HCT116 (cell line): ENCODE measurements around the gene CDH13. TPM values are rescaled to one million over a fixed set of nuclear protein-coding genes. Genes with fewer than 3 reads are reported as not detected.

Experiments
- ATAC-seq: fragments of 200-7000 bp; cut with Tn5 transposase; 2 replicates; pipeline ENCODE4 v1.9.1; 2020; ENCODE audit warnings: mild to moderate bottlenecking, moderate library complexity
- BruUV-seq: library from RNA; stranded (reverse); fragments of 400-500 nt; replicated peaks from 2 replicates; lab custom pipeline; 2021; lab: Mats Ljungman, UMichigan
- CTCF ChIA-PET: fragments of 300-600 bp; sonication (Branson Sonifier 250); formaldehyde crosslinking; loops from one replicate; lab custom pipeline; 2021; ENCODE audit warnings: antibody characterized with exemption; lab: Charles Lee
- POLR2A ChIA-PET: fragments of 300-600, 350-600 bp; sonication (Branson Sonifier 250); formaldehyde crosslinking; loops from one replicate; lab custom pipeline; 2021; ENCODE audit warnings: antibody characterized with exemption; lab: Charles Lee
- RAD21 ChIA-PET, 2 experiments: fragments of 300-600 bp; sonication (Branson Sonifier 250); formaldehyde crosslinking; loops; one replicate each; lab custom pipeline; 2023; ENCODE audit warnings: low total read pairs in 2 of 2; ENCODE audit not compliant: uncharacterized antibody in 2 of 2, unreplicated experiment in 2 of 2, low non-redundant PET in 1 of 2; lab: Charles Lee
- DNase-seq: peaks from one replicate; pipeline ENCODE4 v3.0.0-alpha.2; 2010; ENCODE audit warnings: low read depth, low spot score
- H2AFZ ChIP-seq: fragments of 200-600 bp; shearing (Covaris generic), sonication (generic); 2 replicates; pipeline ENCODE4 v1.6.1; 2017; ENCODE audit warnings: low read depth, mixed run types, mixed read lengths, antibody characterized with exemption, low read length; ENCODE audit not compliant: poor library complexity, severe bottlenecking
- H3K27ac ChIP-seq: 2 replicates; pipeline ENCODE4 v1.5.1; 2012; ENCODE audit warnings: low read depth, low read length
- H3K27me3 ChIP-seq: fragments of 200-600 bp; sonication (generic); 2 replicates; pipeline ENCODE4 v1.6.1; 2016; ENCODE audit warnings: mixed run types, low read length, mixed read lengths; ENCODE audit not compliant: insufficient read depth
- H3K36me3 ChIP-seq, 2 experiments: fragments of 200-500 bp in 1 of 2; fragments of 200-600 bp in 1 of 2; sonication (Bioruptor generic) in 1 of 2; sonication (generic) in 1 of 2; 2 replicates each; pipeline versions ENCODE4 v1.5.1 to v1.6.1; 2014 to 2016; ENCODE audit warnings: low read length in 2 of 2, inconsistent platforms in 1 of 2, mixed read lengths in 1 of 2, mixed run types in 1 of 2; ENCODE audit not compliant: insufficient read depth in 2 of 2, control insufficient read depth in 1 of 2
- H3K4me1 ChIP-seq, 2 experiments: fragments of 200-600 bp in 1 of 2; sonication (generic) in 1 of 2; 2 replicates each; pipeline versions ENCODE4 v1.5.1 to v1.6.1; 2012 to 2017; ENCODE audit warnings: low read length in 2 of 2, inconsistent platforms in 1 of 2, mild to moderate bottlenecking in 1 of 2, mixed read lengths in 1 of 2, mixed run types in 1 of 2, moderate library complexity in 1 of 2; ENCODE audit not compliant: insufficient read depth in 2 of 2, control insufficient read depth in 1 of 2
- H3K4me2 ChIP-seq: fragments of 200-600 bp; sonication (generic); 2 replicates; pipeline ENCODE4 v1.6.1; 2017; ENCODE audit warnings: mixed run types, low read length, mixed read lengths
- H3K4me3 ChIP-seq, 2 experiments: fragments of 200-600 bp in 1 of 2; sonication (generic) in 1 of 2; replicated peaks in 1 of 2; 2 replicates each; pipeline ENCODE4 v1.5.1; 2011 to 2016; ENCODE audit warnings: low read length in 2 of 2, control low read depth in 1 of 2, low read depth in 1 of 2, mild to moderate bottlenecking in 1 of 2, mixed read lengths in 1 of 2, mixed run types in 1 of 2
- H3K79me2 ChIP-seq: fragments of 200-600 bp; sonication (generic); 2 replicates; pipeline ENCODE4 v1.6.1; 2017; ENCODE audit warnings: mild to moderate bottlenecking, mixed run types, low read length, moderate library complexity, mixed read lengths; ENCODE audit not compliant: insufficient read depth
- H3K9ac ChIP-seq: fragments of 200-600 bp; sonication (generic); 2 replicates; pipeline ENCODE4 v1.6.1; 2016; ENCODE audit warnings: low read length, mixed read lengths
- H3K9me2 ChIP-seq: fragments of 200-600 bp; sonication (generic), shearing (Covaris generic); 2 replicates; pipeline ENCODE4 v1.6.1; 2017; ENCODE audit warnings: mixed run types, mild to moderate bottlenecking, moderate library complexity; ENCODE audit not compliant: insufficient read depth
- H3K9me3 ChIP-seq, 2 experiments: fragments of 200-500 bp in 1 of 2; fragments of 200-600 bp in 1 of 2; sonication (Bioruptor generic) in 1 of 2; sonication (generic) in 1 of 2; 2 replicates each; pipeline ENCODE4 v1.6.1; 2014 to 2017; ENCODE audit warnings: low read length in 2 of 2, mixed read lengths in 2 of 2, inconsistent platforms in 1 of 2, low read depth in 1 of 2, mild to moderate bottlenecking in 1 of 2, mixed run types in 1 of 2, moderate library complexity in 1 of 2; ENCODE audit not compliant: control insufficient read depth in 1 of 2, insufficient read depth in 1 of 2
- H4K20me1 ChIP-seq: fragments of 200-600 bp; sonication (generic), shearing (Covaris generic); 2 replicates; pipeline ENCODE4 v1.6.1; 2017; ENCODE audit warnings: mixed run types, mild to moderate bottlenecking, moderate library complexity; ENCODE audit not compliant: insufficient read depth
- EZH2 ChIP-seq: fragments of 200-600 bp; sonication (generic); IDR thresholded peaks from 2 replicates; pipeline ENCODE4 v1.6.1; 2017; ENCODE audit warnings: antibody characterized with exemption, mixed run types
- FOSL1 ChIP-seq: IDR thresholded peaks from 2 replicates; pipeline ENCODE4 v1.6.1; 2012; ENCODE audit warnings: low read depth
- MAX ChIP-seq: IDR thresholded peaks from 2 replicates; pipeline ENCODE4 v1.6.1; 2012
- RAD21 ChIP-seq: IDR thresholded peaks from 2 replicates; pipeline ENCODE4 v1.6.1; 2012; ENCODE audit warnings: low read depth, mild to moderate bottlenecking
- SIN3A ChIP-seq: IDR thresholded peaks from 2 replicates; pipeline ENCODE4 v1.6.1; 2012; ENCODE audit warnings: low read depth
- intact Hi-C: fragments of 100-400 bp; cut with micrococcal nuclease; formaldehyde crosslinking; loops from 2 replicates; pipeline ENCODE4 v1.10.0; 2022
- total RNA-seq: library from RNA; stranded (reverse); gene quantifications from one replicate; pipeline ENCODE4 v1.2.1, GENCODE V29; 2021; ENCODE audit not compliant: unreplicated experiment
- TF ChIP-seq, protein P1 (sequence below): IDR thresholded peaks from 2 replicates; pipeline ENCODE4 v1.6.1; 2012; ENCODE audit warnings: low read depth
- TF ChIP-seq, protein P2 (sequence below), 3 experiments: fragments of 200-600 bp in 1 of 3; sonication (generic) in 1 of 3; IDR thresholded peaks in 2 of 3; conservative IDR thresholded peaks in 1 of 3; 2 replicates each; pipeline ENCODE4 v1.5.1; 2012 to 2017; ENCODE audit warnings: low read depth in 2 of 3, low read length in 2 of 3, antibody characterized with exemption in 1 of 3, borderline replicate concordance in 1 of 3, control low read depth in 1 of 3, mild to moderate bottlenecking in 1 of 3, mixed read lengths in 1 of 3, mixed run types in 1 of 3, moderate library complexity in 1 of 3; ENCODE audit not compliant: insufficient read depth in 1 of 3

CDH13 gene
- total RNA-seq, 1 experiment from 2014 or later = not detected

DNA sequence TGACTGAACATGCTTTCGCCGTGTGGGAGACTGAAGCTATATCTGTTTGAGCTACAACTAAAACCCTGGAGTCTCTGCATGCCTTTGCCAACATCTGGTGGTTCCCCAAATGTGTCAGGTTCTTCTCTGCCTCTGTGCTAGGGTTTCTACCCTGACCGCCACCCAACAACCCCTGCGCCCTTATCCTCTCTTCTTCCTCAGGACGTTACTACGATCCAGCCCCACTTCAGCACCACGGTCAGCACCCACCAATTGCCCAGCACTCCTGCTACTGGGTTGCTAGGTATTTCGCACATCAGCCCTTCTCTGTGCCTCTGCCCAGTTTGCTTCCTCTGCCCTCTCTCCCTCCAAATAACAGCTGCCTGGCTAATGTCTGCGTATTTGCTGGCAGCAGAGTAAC is 1074.7 kb downstream of the CDH13 start:
- POLR2A ChIA-PET = no interaction called here
- intact Hi-C loops = no loop called here
- TF ChIP-seq FOSL1 (no peak), EZH2 (no peak), SIN3A (no peak), RAD21 (no peak), MAX (no peak)
- TF ChIP-seq, protein P1, sequence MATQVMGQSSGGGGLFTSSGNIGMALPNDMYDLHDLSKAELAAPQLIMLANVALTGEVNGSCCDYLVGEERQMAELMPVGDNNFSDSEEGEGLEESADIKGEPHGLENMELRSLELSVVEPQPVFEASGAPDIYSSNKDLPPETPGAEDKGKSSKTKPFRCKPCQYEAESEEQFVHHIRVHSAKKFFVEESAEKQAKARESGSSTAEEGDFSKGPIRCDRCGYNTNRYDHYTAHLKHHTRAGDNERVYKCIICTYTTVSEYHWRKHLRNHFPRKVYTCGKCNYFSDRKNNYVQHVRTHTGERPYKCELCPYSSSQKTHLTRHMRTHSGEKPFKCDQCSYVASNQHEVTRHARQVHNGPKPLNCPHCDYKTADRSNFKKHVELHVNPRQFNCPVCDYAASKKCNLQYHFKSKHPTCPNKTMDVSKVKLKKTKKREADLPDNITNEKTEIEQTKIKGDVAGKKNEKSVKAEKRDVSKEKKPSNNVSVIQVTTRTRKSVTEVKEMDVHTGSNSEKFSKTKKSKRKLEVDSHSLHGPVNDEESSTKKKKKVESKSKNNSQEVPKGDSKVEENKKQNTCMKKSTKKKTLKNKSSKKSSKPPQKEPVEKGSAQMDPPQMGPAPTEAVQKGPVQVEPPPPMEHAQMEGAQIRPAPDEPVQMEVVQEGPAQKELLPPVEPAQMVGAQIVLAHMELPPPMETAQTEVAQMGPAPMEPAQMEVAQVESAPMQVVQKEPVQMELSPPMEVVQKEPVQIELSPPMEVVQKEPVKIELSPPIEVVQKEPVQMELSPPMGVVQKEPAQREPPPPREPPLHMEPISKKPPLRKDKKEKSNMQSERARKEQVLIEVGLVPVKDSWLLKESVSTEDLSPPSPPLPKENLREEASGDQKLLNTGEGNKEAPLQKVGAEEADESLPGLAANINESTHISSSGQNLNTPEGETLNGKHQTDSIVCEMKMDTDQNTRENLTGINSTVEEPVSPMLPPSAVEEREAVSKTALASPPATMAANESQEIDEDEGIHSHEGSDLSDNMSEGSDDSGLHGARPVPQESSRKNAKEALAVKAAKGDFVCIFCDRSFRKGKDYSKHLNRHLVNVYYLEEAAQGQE = peak; percentile 92
- TF ChIP-seq, protein P2, sequence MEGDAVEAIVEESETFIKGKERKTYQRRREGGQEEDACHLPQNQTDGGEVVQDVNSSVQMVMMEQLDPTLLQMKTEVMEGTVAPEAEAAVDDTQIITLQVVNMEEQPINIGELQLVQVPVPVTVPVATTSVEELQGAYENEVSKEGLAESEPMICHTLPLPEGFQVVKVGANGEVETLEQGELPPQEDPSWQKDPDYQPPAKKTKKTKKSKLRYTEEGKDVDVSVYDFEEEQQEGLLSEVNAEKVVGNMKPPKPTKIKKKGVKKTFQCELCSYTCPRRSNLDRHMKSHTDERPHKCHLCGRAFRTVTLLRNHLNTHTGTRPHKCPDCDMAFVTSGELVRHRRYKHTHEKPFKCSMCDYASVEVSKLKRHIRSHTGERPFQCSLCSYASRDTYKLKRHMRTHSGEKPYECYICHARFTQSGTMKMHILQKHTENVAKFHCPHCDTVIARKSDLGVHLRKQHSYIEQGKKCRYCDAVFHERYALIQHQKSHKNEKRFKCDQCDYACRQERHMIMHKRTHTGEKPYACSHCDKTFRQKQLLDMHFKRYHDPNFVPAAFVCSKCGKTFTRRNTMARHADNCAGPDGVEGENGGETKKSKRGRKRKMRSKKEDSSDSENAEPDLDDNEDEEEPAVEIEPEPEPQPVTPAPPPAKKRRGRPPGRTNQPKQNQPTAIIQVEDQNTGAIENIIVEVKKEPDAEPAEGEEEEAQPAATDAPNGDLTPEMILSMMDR (IDR thresholded peaks at IDR 0.05 in 2 of 3, conservative IDR thresholded peaks at IDR 0.05 in 1 of 3; ENCODE audit: borderline replicate concordance in 1 of 3, insufficient read depth in 1 of 3, low read depth in 2 of 3, low read length in 2 of 3) = no peak
- DNase-seq = no peak
- no peaks in the 10 kb centered on the region for H3K36me3 ChIP-seq
- CTCF ChIA-PET = no interaction called here
- BruUV-seq = no TSS peak
- H3K9ac ChIP-seq = no peak overlapping the region
- no peaks in the 10 kb centered on the region for H4K20me1 ChIP-seq
- no peak overlapping the region for H3K4me3 ChIP-seq
- no peak overlapping the region for H3K4me2 ChIP-seq
- no peaks in the 10 kb centered on the region for H3K9me3 ChIP-seq
- RAD21 ChIA-PET = no interaction called here
- H2AFZ ChIP-seq = no peak overlapping the region
- no peaks in the 10 kb centered on the region for H3K9me2 ChIP-seq
- peaks cover 38% of the 10 kb centered on the region for H3K27me3 ChIP-seq
- H3K79me2 ChIP-seq = no peaks in the 10 kb centered on the region
- H3K4me1 ChIP-seq = no peaks in the 10 kb centered on the region
- H3K27ac ChIP-seq = no peak overlapping the region
- ATAC-seq = peak; percentile 57; the same call in 1 of the 2 replicates
